HepG2 (cell line): ENCODE results near the gene RREB1. TPM values are rescaled to one million over a fixed set of nuclear protein-coding genes. Genes with fewer than 3 reads are reported as not detected.

ENCODE experiments used
- ERF ChIP-seq: IDR thresholded peaks from 2 replicates; pipeline ENCODE4 v1.6.1; 2018; ENCODE audit warnings: missing biosample characterization, missing genetic modification reagents
- KDM3A ChIP-seq: IDR thresholded peaks from 2 replicates; pipeline ENCODE4 v1.6.1; 2018; ENCODE audit warnings: low read depth, missing compliant biosample characterization
- MIER3 ChIP-seq: IDR thresholded peaks from 2 replicates; pipeline ENCODE4 v1.6.1; 2016; ENCODE audit warnings: missing compliant biosample characterization, borderline replicate concordance
- PHF20 ChIP-seq: sonication (generic); formaldehyde crosslinking; IDR thresholded peaks from 2 replicates; pipeline ENCODE4 v1.5.0; 2020; ENCODE audit warnings: mild to moderate bottlenecking, missing genetic modification reagents
- RFXANK ChIP-seq: IDR thresholded peaks from 2 replicates; pipeline ENCODE4 v1.6.1; 2016
- SALL1 ChIP-seq: sonication (generic); formaldehyde crosslinking; IDR thresholded peaks from 2 replicates; pipeline ENCODE4 v1.8.0; 2022; ENCODE audit warnings: mild to moderate bottlenecking, missing genetic modification reagents
- THYN1 ChIP-seq: sonication (generic); formaldehyde crosslinking; IDR thresholded peaks from 2 replicates; pipeline ENCODE4 v1.8.1; 2023; ENCODE audit warnings: low read depth, mild to moderate bottlenecking, moderate library complexity, missing genetic modification reagents, borderline replicate concordance
- U2AF2 ChIP-seq: fragments of 200-400 bp; formaldehyde crosslinking; IDR thresholded peaks from 2 replicates; pipeline ENCODE4 v1.6.1; 2017; ENCODE audit warnings: low read depth, mild to moderate bottlenecking, low read length
- ZBTB21 ChIP-seq: sonication (generic); formaldehyde crosslinking; IDR thresholded peaks from 2 replicates; pipeline ENCODE4 v1.4.0; 2020; ENCODE audit warnings: missing genetic modification reagents
- ZNF263 ChIP-seq: sonication (generic); formaldehyde crosslinking; IDR thresholded peaks from 2 replicates; pipeline ENCODE4 v1.4.0; 2020; ENCODE audit warnings: missing genetic modification reagents
- ZNF337 ChIP-seq: sonication (generic); formaldehyde crosslinking; IDR thresholded peaks from 2 replicates; pipeline ENCODE4 v1.5.1; 2020; ENCODE audit warnings: missing genetic modification reagents, low read depth, mild to moderate bottlenecking, borderline replicate concordance
- ZNF512B ChIP-seq: sonication (generic); formaldehyde crosslinking; IDR thresholded peaks from 2 replicates; pipeline ENCODE4 v1.5.1; 2020; ENCODE audit warnings: missing genetic modification reagents, mild to moderate bottlenecking, borderline replicate concordance
- ZNF563 ChIP-seq: sonication (generic); formaldehyde crosslinking; IDR thresholded peaks from 2 replicates; pipeline ENCODE4 v1.8.0; 2022; ENCODE audit warnings: mild to moderate bottlenecking, moderate library complexity, missing genetic modification reagents
- ZNF614 ChIP-seq: IDR thresholded peaks from 2 replicates; pipeline ENCODE4 v1.6.1; 2018; ENCODE audit warnings: missing biosample characterization, missing genetic modification reagents, inconsistent platforms, borderline replicate concordance
- polyA plus RNA-seq, 8 experiments: library from polyadenylated mRNA; depleted of rRNA in 3 of 8; stranded (reverse) in 7 of 8; unstranded in 1 of 8; fragments of >200 nt; fragmentation: Illumina TruSeq in 4 of 8; extraction: Trizol in 4 of 8; gene quantifications; 2 replicates each; pipeline versions ENCODE4 v1.2.1 to v1.2.3, GENCODE V29; 2011 to 2016; ENCODE audit warnings: low read depth in 4 of 8, missing spikeins in 1 of 8, mixed read lengths in 1 of 8; ENCODE audit not compliant: insufficient read depth in 1 of 8
- total RNA-seq, 5 experiments: library from RNA; depleted of rRNA; stranded (reverse); fragments of >200 nt; fragmentation: Illumina TruSeq; extraction: Trizol; gene quantifications; 2 replicates each; pipeline ENCODE4 v1.2.3, GENCODE V29; 2016; ENCODE audit warnings: low read depth in 1 of 5
- TF ChIP-seq, protein P1 (sequence below): sonication (generic); formaldehyde crosslinking; IDR thresholded peaks from 2 replicates; pipeline ENCODE4 v1.8.0; 2022; ENCODE audit warnings: mild to moderate bottlenecking, missing genetic modification reagents, moderate library complexity
- TF ChIP-seq, protein P2 (sequence below), 2 experiments: fragments of 450-650 bp in 1 of 2; sonication (generic) in 1 of 2; formaldehyde crosslinking; IDR thresholded peaks; 2 replicates each; pipeline versions ENCODE4 v1.5.0 to v1.8.0; 2020 to 2022; ENCODE audit warnings: mild to moderate bottlenecking in 1 of 2, missing genetic modification reagents in 1 of 2
- TF ChIP-seq, protein P3 (sequence below): sonication (generic); formaldehyde crosslinking; IDR thresholded peaks from 2 replicates; pipeline ENCODE4 v1.4.0; 2020; ENCODE audit warnings: mild to moderate bottlenecking, missing genetic modification reagents, borderline replicate concordance
- TF ChIP-seq, protein P4 (sequence below): IDR thresholded peaks from 2 replicates; pipeline ENCODE4 v1.6.1; 2012; ENCODE audit warnings: inconsistent platforms

Gene RREB1
- total and polyA plus RNA-seq, 2 of the 13 experiments (the other 11 are each of a cell fraction or from before 2014, with no cell fraction given) = 6.1 to 23.2 TPM

GRCh38 chr6:7261032-7261841 lies 153.5 kb downstream of the RREB1 start (continued):
- no peak for TF ChIP-seq ZNF512B (CRISPR knock-in tag)
- TF ChIP-seq ZNF563 (CRISPR knock-in tag) = no peak; the same call in 1 of the 2 replicates
- TF ChIP-seq ZNF263 (CRISPR knock-in tag) = peak; percentile 66; the same call in 1 of the 2 replicates
- peak; percentile 93; the same call in 1 of the 2 replicates for TF ChIP-seq ZNF337
- TF ChIP-seq SALL1 (CRISPR knock-in tag) = peak; percentile 87
- peak; percentile 67; the same call in 1 of the 2 replicates for TF ChIP-seq MIER3 (CRISPR knock-in tag)
- no peak for TF ChIP-seq U2AF2
- peak; percentile 95 for TF ChIP-seq ZNF614 (CRISPR knock-in tag)
- TF ChIP-seq, protein P1, sequence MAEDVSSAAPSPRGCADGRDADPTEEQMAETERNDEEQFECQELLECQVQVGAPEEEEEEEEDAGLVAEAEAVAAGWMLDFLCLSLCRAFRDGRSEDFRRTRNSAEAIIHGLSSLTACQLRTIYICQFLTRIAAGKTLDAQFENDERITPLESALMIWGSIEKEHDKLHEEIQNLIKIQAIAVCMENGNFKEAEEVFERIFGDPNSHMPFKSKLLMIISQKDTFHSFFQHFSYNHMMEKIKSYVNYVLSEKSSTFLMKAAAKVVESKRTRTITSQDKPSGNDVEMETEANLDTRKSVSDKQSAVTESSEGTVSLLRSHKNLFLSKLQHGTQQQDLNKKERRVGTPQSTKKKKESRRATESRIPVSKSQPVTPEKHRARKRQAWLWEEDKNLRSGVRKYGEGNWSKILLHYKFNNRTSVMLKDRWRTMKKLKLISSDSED (CRISPR knock-in tag) = 0 out of 2 replicates have a peak, but pooled peaks have one; percentile 11
- TF ChIP-seq, protein P2, sequence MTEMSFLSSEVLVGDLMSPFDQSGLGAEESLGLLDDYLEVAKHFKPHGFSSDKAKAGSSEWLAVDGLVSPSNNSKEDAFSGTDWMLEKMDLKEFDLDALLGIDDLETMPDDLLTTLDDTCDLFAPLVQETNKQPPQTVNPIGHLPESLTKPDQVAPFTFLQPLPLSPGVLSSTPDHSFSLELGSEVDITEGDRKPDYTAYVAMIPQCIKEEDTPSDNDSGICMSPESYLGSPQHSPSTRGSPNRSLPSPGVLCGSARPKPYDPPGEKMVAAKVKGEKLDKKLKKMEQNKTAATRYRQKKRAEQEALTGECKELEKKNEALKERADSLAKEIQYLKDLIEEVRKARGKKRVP (CRISPR knock-in tag; IDR thresholded peaks at IDR 0.05) = no peak
- no peak for TF ChIP-seq ZBTB21 (CRISPR knock-in tag)
- TF ChIP-seq, protein P3, sequence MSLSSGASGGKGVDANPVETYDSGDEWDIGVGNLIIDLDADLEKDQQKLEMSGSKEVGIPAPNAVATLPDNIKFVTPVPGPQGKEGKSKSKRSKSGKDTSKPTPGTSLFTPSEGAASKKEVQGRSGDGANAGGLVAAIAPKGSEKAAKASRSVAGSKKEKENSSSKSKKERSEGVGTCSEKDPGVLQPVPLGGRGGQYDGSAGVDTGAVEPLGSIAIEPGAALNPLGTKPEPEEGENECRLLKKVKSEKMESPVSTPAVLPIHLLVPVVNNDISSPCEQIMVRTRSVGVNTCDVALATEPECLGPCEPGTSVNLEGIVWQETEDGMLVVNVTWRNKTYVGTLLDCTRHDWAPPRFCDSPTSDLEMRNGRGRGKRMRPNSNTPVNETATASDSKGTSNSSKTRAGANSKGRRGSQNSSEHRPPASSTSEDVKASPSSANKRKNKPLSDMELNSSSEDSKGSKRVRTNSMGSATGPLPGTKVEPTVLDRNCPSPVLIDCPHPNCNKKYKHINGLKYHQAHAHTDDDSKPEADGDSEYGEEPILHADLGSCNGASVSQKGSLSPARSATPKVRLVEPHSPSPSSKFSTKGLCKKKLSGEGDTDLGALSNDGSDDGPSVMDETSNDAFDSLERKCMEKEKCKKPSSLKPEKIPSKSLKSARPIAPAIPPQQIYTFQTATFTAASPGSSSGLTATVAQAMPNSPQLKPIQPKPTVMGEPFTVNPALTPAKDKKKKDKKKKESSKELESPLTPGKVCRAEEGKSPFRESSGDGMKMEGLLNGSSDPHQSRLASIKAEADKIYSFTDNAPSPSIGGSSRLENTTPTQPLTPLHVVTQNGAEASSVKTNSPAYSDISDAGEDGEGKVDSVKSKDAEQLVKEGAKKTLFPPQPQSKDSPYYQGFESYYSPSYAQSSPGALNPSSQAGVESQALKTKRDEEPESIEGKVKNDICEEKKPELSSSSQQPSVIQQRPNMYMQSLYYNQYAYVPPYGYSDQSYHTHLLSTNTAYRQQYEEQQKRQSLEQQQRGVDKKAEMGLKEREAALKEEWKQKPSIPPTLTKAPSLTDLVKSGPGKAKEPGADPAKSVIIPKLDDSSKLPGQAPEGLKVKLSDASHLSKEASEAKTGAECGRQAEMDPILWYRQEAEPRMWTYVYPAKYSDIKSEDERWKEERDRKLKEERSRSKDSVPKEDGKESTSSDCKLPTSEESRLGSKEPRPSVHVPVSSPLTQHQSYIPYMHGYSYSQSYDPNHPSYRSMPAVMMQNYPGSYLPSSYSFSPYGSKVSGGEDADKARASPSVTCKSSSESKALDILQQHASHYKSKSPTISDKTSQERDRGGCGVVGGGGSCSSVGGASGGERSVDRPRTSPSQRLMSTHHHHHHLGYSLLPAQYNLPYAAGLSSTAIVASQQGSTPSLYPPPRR (CRISPR knock-in tag) = peak; percentile 83; the same call in 1 of the 2 replicates
- TF ChIP-seq KDM3A (CRISPR knock-in tag) = peak; percentile 68; the same call in 1 of the 2 replicates
- TF ChIP-seq, protein P4, sequence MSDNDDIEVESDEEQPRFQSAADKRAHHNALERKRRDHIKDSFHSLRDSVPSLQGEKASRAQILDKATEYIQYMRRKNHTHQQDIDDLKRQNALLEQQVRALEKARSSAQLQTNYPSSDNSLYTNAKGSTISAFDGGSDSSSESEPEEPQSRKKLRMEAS = peak; percentile 72
- TF ChIP-seq THYN1 = peak; percentile 45; the same call in 1 of the 2 replicates
- TF ChIP-seq ERF (CRISPR knock-in tag) = peak; percentile 94
- TF ChIP-seq PHF20 = peak; percentile 67; the same call in 1 of the 2 replicates
- peak; percentile 21; the same call in 1 of the 2 replicates for TF ChIP-seq RFXANK (CRISPR knock-in tag)
